HCT116 (cell line): ENCODE data around the gene CCDC158.

Experiments
- CBX3 ChIP-seq: IDR thresholded peaks from 2 replicates; pipeline ENCODE4 v1.6.1; 2012; ENCODE audit warnings: low read depth
- CEBPB ChIP-seq: IDR thresholded peaks from 2 replicates; pipeline ENCODE4 v1.6.1; 2012; ENCODE audit warnings: low read depth
- CTCF ChIP-seq, 3 experiments: fragments of 200-600 bp in 1 of 3; sonication (generic) in 1 of 3; IDR thresholded peaks in 2 of 3; conservative IDR thresholded peaks in 1 of 3; 2 replicates each; pipeline ENCODE4 v1.5.1; 2012 to 2017; ENCODE audit warnings: low read depth in 2 of 3, low read length in 2 of 3, antibody characterized with exemption in 1 of 3, borderline replicate concordance in 1 of 3, control low read depth in 1 of 3, mild to moderate bottlenecking in 1 of 3, mixed read lengths in 1 of 3, mixed run types in 1 of 3, moderate library complexity in 1 of 3; ENCODE audit not compliant: insufficient read depth in 1 of 3
- EZH2 ChIP-seq: fragments of 200-600 bp; sonication (generic); IDR thresholded peaks from 2 replicates; pipeline ENCODE4 v1.6.1; 2017; ENCODE audit warnings: antibody characterized with exemption, mixed run types
- EZH2phosphoT487 ChIP-seq: fragments of 200-600 bp; IDR thresholded peaks from 2 replicates; pipeline ENCODE4 v1.6.1; 2018; ENCODE audit warnings: antibody characterized with exemption, borderline replicate concordance
- MAX ChIP-seq: IDR thresholded peaks from 2 replicates; pipeline ENCODE4 v1.6.1; 2012
- POLR2A ChIP-seq: IDR thresholded peaks from 2 replicates; pipeline ENCODE4 v1.7.0; 2011; ENCODE audit warnings: borderline replicate concordance; ENCODE audit not compliant: insufficient read depth, insufficient read length; ENCODE audit errors: extremely low read depth
- POLR2AphosphoS5 ChIP-seq: IDR thresholded peaks from 2 replicates; pipeline ENCODE4 v1.6.1; 2011; ENCODE audit warnings: mild to moderate bottlenecking, low read depth, low read length, moderate library complexity
- RAD21 ChIP-seq: IDR thresholded peaks from 2 replicates; pipeline ENCODE4 v1.6.1; 2012; ENCODE audit warnings: low read depth, mild to moderate bottlenecking
- REST ChIP-seq: IDR thresholded peaks from 2 replicates; pipeline ENCODE4 v1.6.1; 2012; ENCODE audit warnings: low read depth
- SIN3A ChIP-seq: IDR thresholded peaks from 2 replicates; pipeline ENCODE4 v1.6.1; 2012; ENCODE audit warnings: low read depth
- TCF7L2 ChIP-seq: IDR thresholded peaks from 2 replicates; pipeline ENCODE4 v1.7.0; 2011; ENCODE audit warnings: borderline replicate concordance, inconsistent platforms; ENCODE audit not compliant: insufficient read depth, insufficient read length; ENCODE audit errors: extremely low read depth
- ZBTB33 ChIP-seq: IDR thresholded peaks from 2 replicates; pipeline ENCODE4 v1.6.1; 2011; ENCODE audit warnings: mild to moderate bottlenecking, low read length, moderate library complexity; ENCODE audit not compliant: insufficient replicate concordance; ENCODE audit errors: extremely low read depth

DNA sequence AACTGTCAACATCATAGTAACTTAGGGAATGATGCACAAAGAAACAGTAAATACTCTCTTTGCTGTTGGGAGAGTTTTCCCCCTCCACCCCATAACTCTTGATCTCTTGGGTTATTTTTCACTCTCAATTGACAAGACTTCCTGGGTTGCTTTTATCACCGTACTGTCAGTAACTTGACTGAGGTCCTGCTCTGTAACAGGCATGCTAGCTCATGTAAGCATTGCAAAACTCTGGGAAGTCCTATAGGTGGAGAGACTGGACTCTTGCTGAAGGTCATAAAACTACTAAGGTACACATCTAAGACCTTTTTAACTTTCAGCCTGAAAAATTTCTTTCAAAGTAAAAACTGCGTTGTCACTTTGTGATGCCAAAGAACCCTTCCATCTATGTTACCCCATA, 25.0 kb upstream of the CCDC158 start:
- TF ChIP-seq RAD21 (no peak), ZBTB33 (no peak), SIN3A (no peak), CTCF (IDR thresholded peaks at IDR 0.05 in 2 of 3, conservative IDR thresholded peaks at IDR 0.05 in 1 of 3; ENCODE audit: borderline replicate concordance in 1 of 3, insufficient read depth in 1 of 3, low read depth in 2 of 3, low read length in 2 of 3) (no peak), MAX (no peak), POLR2A (no peak), CEBPB (no peak), POLR2AphosphoS5 (no peak), REST (no peak), TCF7L2 (no peak), EZH2phosphoT487 (no peak), CBX3 (no peak), EZH2 (no peak)
